ENCODE measurements around the gene ACTL10.

Gene ACTL10

DNA sequence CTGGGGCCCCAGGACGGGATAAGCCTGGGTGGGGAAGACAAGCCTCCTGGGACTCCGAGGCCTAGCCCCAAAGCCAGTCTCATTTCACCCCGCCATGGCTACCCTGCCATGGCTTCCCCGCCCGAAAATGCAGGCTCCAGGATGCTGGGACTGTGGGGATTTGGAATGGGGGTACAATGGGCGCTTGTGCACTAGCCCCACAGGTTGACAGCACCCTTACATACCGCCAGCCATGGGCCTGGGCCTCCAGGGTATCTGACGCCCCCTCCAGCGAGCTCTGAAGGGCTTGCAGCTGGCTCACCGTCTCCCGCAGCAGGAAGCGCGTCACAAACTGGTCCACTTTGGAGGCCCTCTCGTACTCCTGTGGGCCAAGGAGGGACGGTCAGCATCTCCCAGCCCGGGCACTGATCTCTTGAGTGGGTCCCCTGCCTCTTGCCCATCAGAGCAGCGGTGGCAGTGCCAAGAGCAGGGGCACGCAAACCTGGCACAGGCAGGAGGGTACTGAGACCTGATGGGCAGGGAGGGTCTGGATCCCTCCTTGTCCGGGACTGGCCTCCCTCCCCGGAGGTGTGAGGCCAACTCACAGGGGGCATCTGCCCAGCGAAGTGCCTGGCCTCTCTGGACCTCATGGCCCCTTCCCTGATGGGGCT lies 6.6 kb upstream of the ACTL10 start:
- Mint-ChIP-seq H3K27ac (ENCODE audit: low read depth) (no peak overlapping the region), H3K36me3 (ENCODE audit: insufficient read depth) (peaks cover 11% of the 10 kb centered on the region), H3K4me1 (peaks cover 20% of the 10 kb centered on the region), H3K4me3 (no peak overlapping the region), H3K9me3 (no peaks in the 10 kb centered on the region), H3K27me3 (no peaks in the 10 kb centered on the region)
- DNase-seq (ENCODE audit: low spot score in 2 of 2) (no peak), ATAC-seq (replicated peaks; ENCODE audit: extremely low read depth, poor library complexity, severe bottlenecking) (no peak)

- no peaks in the 10 kb centered on the region for H3K27me3 Mint-ChIP-seq
- H3K36me3 Mint-ChIP-seq (ENCODE audit: insufficient read depth) = peaks cover 11% of the 10 kb centered on the region
- H3K27ac Mint-ChIP-seq (ENCODE audit: low read depth) = no peak overlapping the region
- ATAC-seq (replicated peaks; ENCODE audit: extremely low read depth, poor library complexity, severe bottlenecking) (no peak), DNase-seq (ENCODE audit: low spot score in 2 of 2) (no peak)
- peaks cover 20% of the 10 kb centered on the region for H3K4me1 Mint-ChIP-seq
- H3K4me3 Mint-ChIP-seq = no peak overlapping the region
- no peaks in the 10 kb centered on the region for H3K9me3 Mint-ChIP-seq
These were observed 6.1 kb upstream of the ACTL10 start for GRCh38 chr20:33660685-33661058.

DNA sequence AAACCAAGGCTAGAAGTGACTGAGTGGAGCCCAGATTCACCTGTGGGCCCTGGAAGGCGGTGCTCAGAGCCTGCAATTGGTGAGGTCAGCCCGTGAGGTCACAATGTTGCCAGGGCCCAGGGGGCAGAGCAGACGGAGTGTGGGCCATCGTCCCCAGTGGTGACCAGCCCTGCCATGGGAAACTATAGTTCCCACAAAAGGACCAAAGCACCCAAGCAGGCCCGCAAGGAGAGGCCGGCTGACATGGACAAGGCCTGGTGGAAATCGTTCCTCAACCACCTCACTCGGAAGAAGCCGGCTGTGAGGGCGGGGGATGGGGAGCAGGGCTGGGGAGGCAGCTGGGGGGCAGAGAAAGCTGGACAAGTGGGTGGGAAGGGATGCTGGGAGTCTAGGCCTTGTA lies 4.6 kb upstream of the ACTL10 start, which contains the start of gene C20orf144:
Gene C20orf144, plus strand, starts transcription at position 156 of the 400 bp plus-strand sequence. Its CDS starts 19 bp downstream, at position 175.
- Mint-ChIP-seq H3K4me3 (peak within 1 kb of the TSS; percentile 84), H3K36me3 (ENCODE audit: insufficient read depth) (peaks cover 16% of the 10 kb centered on the region), H3K27me3 (no peaks in the 10 kb centered on the region), H3K4me1 (peaks cover 29% of the 10 kb centered on the region), H3K27ac (ENCODE audit: low read depth) (peak within 1 kb of the TSS; percentile 77), H3K9me3 (no peaks in the 10 kb centered on the region)
- ATAC-seq (replicated peaks; ENCODE audit: extremely low read depth, poor library complexity, severe bottlenecking) (no peak), DNase-seq (ENCODE audit: low spot score in 2 of 2) (no peak)

DNA sequence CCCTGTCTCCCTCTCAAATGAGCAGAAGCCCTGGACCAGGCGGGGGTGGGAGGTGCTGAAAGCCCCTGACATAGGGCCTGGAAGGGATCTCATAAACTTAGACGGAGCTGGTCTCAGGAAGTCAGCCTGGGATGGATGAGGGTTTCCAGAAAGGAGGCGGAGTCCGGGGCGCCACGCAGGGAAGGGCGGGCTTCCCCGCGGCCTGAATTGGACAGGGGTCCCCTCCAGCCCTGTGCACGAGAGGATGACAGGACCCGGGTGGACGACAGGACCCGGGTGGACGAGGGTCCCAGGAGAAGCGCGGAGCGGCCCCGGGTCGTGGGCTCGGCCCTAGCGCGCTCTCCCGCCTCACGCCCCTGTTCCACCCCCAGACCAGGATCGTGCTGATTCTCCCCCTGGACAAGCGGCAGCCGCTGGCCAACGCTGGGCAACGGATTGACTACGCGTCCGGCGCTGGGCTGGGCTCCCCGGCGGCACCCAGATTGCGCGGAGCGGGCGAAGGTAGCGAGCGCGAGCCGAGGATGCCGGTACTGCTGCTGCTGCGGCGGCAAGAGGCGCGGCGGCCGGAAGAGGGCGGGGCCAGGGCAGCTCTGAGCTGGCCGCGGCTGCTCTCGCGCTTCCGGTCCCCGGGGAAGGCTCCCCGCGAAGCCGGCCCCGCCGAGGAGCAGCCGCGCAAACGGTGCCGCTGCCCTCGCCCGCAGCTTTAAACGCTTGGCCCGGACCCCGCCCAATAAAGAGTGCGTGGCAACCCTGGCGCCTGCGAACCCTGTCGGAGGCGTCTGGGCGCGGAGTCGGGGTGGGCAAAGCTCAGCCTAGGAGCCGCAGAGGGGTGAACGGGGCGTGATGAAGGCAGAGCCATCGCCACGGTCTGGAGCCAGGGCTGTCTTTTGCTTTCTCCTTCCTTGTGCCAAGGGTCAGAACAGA lies 3.3 kb upstream of the ACTL10 start:
- peaks cover 29% of the 10 kb centered on the region for H3K4me1 Mint-ChIP-seq
- no peaks in the 10 kb centered on the region for H3K9me3 Mint-ChIP-seq
- ATAC-seq (replicated peaks; ENCODE audit: extremely low read depth, poor library complexity, severe bottlenecking) = peak; percentile 64
- H3K4me3 Mint-ChIP-seq = peak overlapping the region; percentile 84
- H3K27ac Mint-ChIP-seq (ENCODE audit: low read depth) = peak overlapping the region; percentile 77
- no peaks in the 10 kb centered on the region for H3K27me3 Mint-ChIP-seq
- peak; percentile 63 to 64 for DNase-seq (ENCODE audit: low spot score in 2 of 2)
- peaks cover 16% of the 10 kb centered on the region for H3K36me3 Mint-ChIP-seq (ENCODE audit: insufficient read depth)

DNA sequence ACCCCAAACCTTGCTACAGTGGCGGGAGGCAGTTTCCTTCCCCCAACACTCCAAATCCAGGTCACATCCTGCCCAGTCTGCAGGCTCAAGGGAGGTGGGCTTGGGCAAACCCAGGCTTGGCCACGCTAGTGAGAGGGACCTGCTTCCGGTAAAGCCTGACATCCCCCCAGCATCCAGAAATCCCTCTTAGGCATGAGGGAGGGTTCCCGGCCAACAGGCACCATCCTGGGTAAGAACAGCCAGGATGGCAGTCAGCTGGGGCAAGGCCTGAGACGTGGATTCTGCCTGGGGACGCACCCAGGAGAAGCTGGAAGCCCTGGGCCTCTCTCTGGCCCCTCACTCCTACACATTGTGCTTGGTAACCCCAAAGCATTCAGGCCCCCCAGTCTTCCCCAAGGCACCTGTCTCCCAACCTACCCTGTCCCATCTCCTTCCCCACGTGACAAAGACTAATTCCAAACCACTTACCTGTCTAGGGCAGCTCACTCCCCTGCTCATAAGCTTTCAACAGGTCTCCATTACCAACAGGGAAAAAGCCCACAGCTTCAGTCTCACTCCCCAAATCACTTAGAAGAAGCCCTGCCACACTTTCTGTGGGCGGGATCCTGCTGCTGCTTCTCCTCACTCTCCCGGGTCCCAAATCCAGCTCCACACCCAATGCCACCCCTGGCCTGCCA lies 2.5 kb upstream of the ACTL10 start:
- Mint-ChIP-seq H3K27ac (ENCODE audit: low read depth) (peak overlapping the region; percentile 77), H3K9me3 (no peaks in the 10 kb centered on the region), H3K36me3 (ENCODE audit: insufficient read depth) (peaks cover 16% of the 10 kb centered on the region), H3K4me3 (peak overlapping the region; percentile 84), H3K27me3 (no peaks in the 10 kb centered on the region), H3K4me1 (peaks cover 29% of the 10 kb centered on the region)
- DNase-seq (ENCODE audit: low spot score in 2 of 2) (no peak), ATAC-seq (replicated peaks; ENCODE audit: extremely low read depth, poor library complexity, severe bottlenecking) (no peak)

DNA sequence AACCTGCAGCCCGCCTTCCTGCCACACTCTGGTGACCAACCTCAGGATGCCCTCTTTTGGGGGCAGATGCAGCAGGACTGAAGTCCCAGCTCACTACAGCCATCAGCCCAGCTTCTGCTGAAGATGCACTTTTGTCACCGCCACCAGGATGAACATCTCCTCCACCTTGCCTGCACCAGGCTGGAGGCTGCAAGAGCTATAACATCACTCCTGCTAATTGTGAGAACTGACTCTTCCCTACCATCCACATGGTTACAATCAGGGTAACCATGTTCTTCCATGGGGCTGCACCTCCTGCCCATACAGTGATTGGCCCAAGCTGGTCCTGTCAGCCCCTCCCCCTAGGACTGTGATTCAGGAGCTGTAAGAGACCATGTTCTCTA lies 2.0 kb upstream of the ACTL10 start:
- Mint-ChIP-seq H3K4me1 (peaks cover 29% of the 10 kb centered on the region), H3K27me3 (no peaks in the 10 kb centered on the region), H3K4me3 (peak overlapping the region; percentile 84), H3K27ac (ENCODE audit: low read depth) (peak overlapping the region; percentile 77), H3K9me3 (no peaks in the 10 kb centered on the region), H3K36me3 (ENCODE audit: insufficient read depth) (peaks cover 16% of the 10 kb centered on the region)
- no peak for ATAC-seq (replicated peaks; ENCODE audit: extremely low read depth, poor library complexity, severe bottlenecking)
- DNase-seq (ENCODE audit: low spot score in 2 of 2) = no peak

- peak; percentile 25 for ATAC-seq (replicated peaks; ENCODE audit: extremely low read depth, poor library complexity, severe bottlenecking)
- no peak for DNase-seq (ENCODE audit: low spot score in 2 of 2)
- H3K27ac Mint-ChIP-seq (ENCODE audit: low read depth) = no peak overlapping the region
- H3K36me3 Mint-ChIP-seq (ENCODE audit: insufficient read depth) = peaks cover 16% of the 10 kb centered on the region
- H3K4me1 Mint-ChIP-seq = peaks cover 29% of the 10 kb centered on the region
- no peaks in the 10 kb centered on the region for H3K27me3 Mint-ChIP-seq
- H3K4me3 Mint-ChIP-seq = peak overlapping the region; percentile 97
- no peaks in the 10 kb centered on the region for H3K9me3 Mint-ChIP-seq
These were observed 517 bp downstream of the ACTL10 start for GRCh38 chr20:33667245-33667675.

DNA sequence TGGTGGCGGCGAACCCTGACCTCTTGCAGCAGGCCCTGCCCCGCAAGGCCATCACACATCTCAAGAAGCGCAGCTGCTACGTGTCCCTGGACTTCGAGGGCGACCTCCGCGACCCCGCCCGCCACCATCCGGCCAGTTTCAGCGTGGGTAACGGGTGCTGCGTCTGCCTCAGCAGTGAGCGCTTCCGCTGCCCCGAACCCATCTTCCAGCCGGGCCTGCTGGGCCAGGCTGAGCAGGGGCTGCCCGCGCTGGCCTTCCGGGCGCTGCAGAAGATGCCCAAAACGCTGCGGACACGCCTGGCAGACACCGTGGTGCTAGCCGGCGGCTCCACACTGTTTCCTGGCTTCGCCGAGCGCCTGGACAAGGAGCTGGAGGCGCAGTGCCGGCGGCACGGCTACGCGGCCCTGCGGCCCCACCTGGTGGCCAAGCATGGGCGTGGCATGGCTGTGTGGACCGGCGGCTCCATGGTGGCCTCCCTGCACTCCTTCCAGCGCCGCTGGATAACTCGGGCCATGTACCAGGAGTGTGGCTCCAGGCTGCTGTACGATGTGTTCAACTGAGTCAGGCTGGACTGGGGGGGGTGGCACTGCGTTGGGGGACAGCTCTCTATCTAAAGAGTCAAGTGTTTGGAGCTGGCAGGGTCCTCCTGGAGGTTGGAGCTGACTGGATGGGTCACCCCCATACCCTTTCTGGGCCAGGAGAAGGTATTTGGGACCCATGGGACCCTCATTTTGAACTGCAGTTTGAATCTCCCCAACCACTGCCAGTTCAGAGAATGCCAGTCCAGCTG lies 1.1 kb downstream of the ACTL10 start:
- Mint-ChIP-seq H3K36me3 (ENCODE audit: insufficient read depth) (peaks cover 15% of the 10 kb centered on the region), H3K4me3 (peak overlapping the region; percentile 97), H3K27ac (ENCODE audit: low read depth) (no peak overlapping the region), H3K27me3 (no peaks in the 10 kb centered on the region), H3K4me1 (peaks cover 28% of the 10 kb centered on the region), H3K9me3 (no peaks in the 10 kb centered on the region)
- DNase-seq (ENCODE audit: low spot score in 2 of 2) = peak; percentile 67 to 75
- ATAC-seq (replicated peaks; ENCODE audit: extremely low read depth, poor library complexity, severe bottlenecking) = peak; percentile 53

DNA sequence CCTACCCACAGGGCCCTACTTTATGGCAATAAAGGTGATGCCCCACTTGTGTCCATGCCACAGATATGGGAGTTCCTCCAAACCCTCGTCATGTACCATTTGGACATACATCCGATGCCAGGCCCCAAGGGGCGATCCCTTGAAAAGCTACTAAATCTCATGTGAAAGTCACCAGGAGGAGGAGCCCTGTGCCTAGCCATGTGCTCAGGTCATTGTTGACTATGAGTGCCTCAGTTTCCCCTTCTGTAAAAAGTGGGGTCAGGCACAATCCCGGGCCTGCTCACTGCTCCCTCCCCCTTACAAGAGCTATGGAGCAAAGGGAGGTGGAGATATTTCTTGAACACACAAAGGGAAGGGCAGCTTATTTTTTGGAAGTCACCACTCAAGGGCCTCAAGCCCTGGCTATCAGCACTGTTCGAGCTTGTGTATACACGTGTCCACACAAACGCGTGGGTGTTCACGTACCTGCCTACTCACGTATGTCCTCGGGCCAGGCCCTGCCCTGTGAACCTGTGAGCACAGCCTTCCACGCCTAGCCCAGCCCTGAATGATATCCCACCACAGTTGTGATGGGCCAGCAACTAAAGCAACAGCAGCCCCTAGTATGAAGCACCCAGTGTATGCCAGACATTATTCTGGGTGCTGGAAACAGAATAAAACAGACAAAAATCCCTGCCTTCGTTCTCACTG lies 1.9 kb downstream of the ACTL10 start:
- peak overlapping the region; percentile 97 for H3K4me3 Mint-ChIP-seq
- no peak overlapping the region for H3K27ac Mint-ChIP-seq (ENCODE audit: low read depth)
- no peak for DNase-seq (ENCODE audit: low spot score in 2 of 2)
- H3K4me1 Mint-ChIP-seq = peaks cover 34% of the 10 kb centered on the region
- H3K9me3 Mint-ChIP-seq = no peaks in the 10 kb centered on the region
- H3K36me3 Mint-ChIP-seq (ENCODE audit: insufficient read depth) = peaks cover 13% of the 10 kb centered on the region
- ATAC-seq (replicated peaks; ENCODE audit: extremely low read depth, poor library complexity, severe bottlenecking) = no peak
- H3K27me3 Mint-ChIP-seq = no peaks in the 10 kb centered on the region

- H3K9me3 Mint-ChIP-seq = no peaks in the 10 kb centered on the region
- no peak overlapping the region for H3K27ac Mint-ChIP-seq (ENCODE audit: low read depth)
- H3K27me3 Mint-ChIP-seq = no peaks in the 10 kb centered on the region
- ATAC-seq (replicated peaks; ENCODE audit: extremely low read depth, poor library complexity, severe bottlenecking) (no peak), DNase-seq (ENCODE audit: low spot score in 2 of 2) (no peak)
- H3K36me3 Mint-ChIP-seq (ENCODE audit: insufficient read depth) = peaks cover 13% of the 10 kb centered on the region
- H3K4me3 Mint-ChIP-seq = no peak overlapping the region
- peaks cover 34% of the 10 kb centered on the region for H3K4me1 Mint-ChIP-seq
These were observed 2.5 kb downstream of the ACTL10 start for GRCh38 chr20:33669224-33669623.

DNA sequence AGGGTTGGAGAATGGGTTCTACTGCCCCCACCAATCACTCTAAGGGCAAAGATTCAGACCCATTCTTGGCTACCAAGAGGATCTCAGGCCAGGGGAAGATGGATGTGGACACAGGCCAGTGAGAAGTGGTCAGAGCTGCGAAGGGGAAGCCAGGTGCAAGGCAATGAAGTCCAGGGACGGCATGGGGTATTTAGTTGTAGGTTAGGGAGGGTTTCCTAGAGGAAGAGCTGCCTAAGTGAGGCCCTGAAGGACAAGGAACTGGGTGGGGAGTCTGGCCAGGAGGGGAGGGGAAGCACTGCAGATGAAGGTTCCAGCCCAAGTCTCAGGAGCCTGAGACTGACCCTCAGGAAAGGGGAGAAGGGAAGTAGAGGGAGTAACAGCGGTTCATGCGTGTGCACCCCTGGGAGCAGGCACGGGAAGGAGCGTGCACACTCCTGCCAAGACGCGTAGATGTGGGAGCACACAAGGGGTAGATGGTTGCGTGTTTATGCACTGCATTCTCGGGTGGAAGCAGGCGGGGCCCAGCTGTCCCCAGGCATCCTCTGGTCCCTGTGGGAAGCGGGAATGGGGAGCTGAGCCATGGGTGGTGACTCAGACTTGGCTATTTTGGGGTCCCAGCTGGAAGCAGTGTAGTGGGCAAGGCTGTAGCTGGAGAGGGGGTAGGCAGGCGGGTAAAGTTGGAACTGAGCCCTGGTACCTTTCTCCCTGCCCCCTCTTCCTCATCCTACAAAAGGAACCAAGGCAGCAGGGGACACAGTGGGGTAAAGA lies 3.3 kb downstream of the ACTL10 start:
- H3K4me1 Mint-ChIP-seq = peaks cover 30% of the 10 kb centered on the region
- H3K9me3 Mint-ChIP-seq = no peaks in the 10 kb centered on the region
- H3K4me3 Mint-ChIP-seq = no peak overlapping the region
- peak overlapping the region; percentile 49 for H3K27ac Mint-ChIP-seq (ENCODE audit: low read depth)
- H3K36me3 Mint-ChIP-seq (ENCODE audit: insufficient read depth) = peaks cover 9% of the 10 kb centered on the region
- ATAC-seq (replicated peaks; ENCODE audit: extremely low read depth, poor library complexity, severe bottlenecking) (no peak), DNase-seq (ENCODE audit: low spot score in 2 of 2) (no peak)
- H3K27me3 Mint-ChIP-seq = no peaks in the 10 kb centered on the region
